GM18907 (cell line): ENCODE results near the gene ATF4.

Source experiments
- ATAC-seq: cut with Tn5 transposase; IDR thresholded peaks from one replicate; pipeline ENCODE4 v1.9.1; 2021; ENCODE audit warnings: mild to moderate bottlenecking, moderate library complexity; ENCODE audit not compliant: unreplicated experiment

The ATF4 gene

GRCh38 chr22:39520226-39521105 lies at the start of gene ATF4:
TSS of gene ATF4 (plus strand) at chr22:39520562. CDS start at chr22:39521446, 884 bp downstream.
- ATAC-seq = peak; percentile 55

- ATAC-seq = peak; percentile 67
Observed at GRCh38 chr22:39471381-39472141, 48.8 kb upstream of the ATF4 start.

GRCh38 chr22:39472570-39473556 lies 47.5 kb upstream of the ATF4 start:
- ATAC-seq = no peak

GRCh38 chr22:39473851-39474250 lies 46.5 kb upstream of the ATF4 start:
- ATAC-seq = no peak

GRCh38 chr22:39474351-39475111 lies 45.8 kb upstream of the ATF4 start:
- no peak for ATAC-seq

GRCh38 chr22:39475337-39475736 lies 45.0 kb upstream of the ATF4 start:
- no peak for ATAC-seq

GRCh38 chr22:39475902-39476301 lies 44.5 kb upstream of the ATF4 start:
- ATAC-seq = no peak

GRCh38 chr22:39476664-39477063 lies 43.7 kb upstream of the ATF4 start:
- no peak for ATAC-seq

- ATAC-seq = no peak
Observed at GRCh38 chr22:39477542-39477941, 42.8 kb upstream of the ATF4 start.

- ATAC-seq = no peak
Observed at GRCh38 chr22:39478441-39478850, 41.9 kb upstream of the ATF4 start.

GRCh38 chr22:39479254-39479653 lies 41.1 kb upstream of the ATF4 start:
- ATAC-seq = no peak

- no peak for ATAC-seq
Observed at GRCh38 chr22:39480557-39480956, 39.8 kb upstream of the ATF4 start.

- ATAC-seq = no peak
Observed at GRCh38 chr22:39481054-39481453, 39.3 kb upstream of the ATF4 start.

GRCh38 chr22:39481595-39481994 lies 38.8 kb upstream of the ATF4 start:
- ATAC-seq = no peak

GRCh38 chr22:39482768-39483167 lies 37.6 kb upstream of the ATF4 start:
- no peak for ATAC-seq

GRCh38 chr22:39486951-39487825 lies 33.2 kb upstream of the ATF4 start:
- no peak for ATAC-seq

- ATAC-seq = no peak
Observed at GRCh38 chr22:39487826-39488520, 32.4 kb upstream of the ATF4 start.

GRCh38 chr22:39488563-39489083 lies 31.7 kb upstream of the ATF4 start:
- no peak for ATAC-seq
